GOT3 (cell line): ENCODE data around the gene TSPAN32.
"Not testable (repeated sequence)": the region's sequence is repeated elsewhere in the genome, so short reads cannot be mapped to it uniquely, and the experiment has no call there.

Experiments
- DNase-seq: peaks from one replicate; lab custom pipeline; 2025; ENCODE audit warnings: mixed read lengths; lab: John Stamatoyannopoulos, UW

Gene TSPAN32

GRCh38 chr11:2315395-2316168 lies 13.8 kb downstream of the TSPAN32 start:
- no peak for DNase-seq

DNA sequence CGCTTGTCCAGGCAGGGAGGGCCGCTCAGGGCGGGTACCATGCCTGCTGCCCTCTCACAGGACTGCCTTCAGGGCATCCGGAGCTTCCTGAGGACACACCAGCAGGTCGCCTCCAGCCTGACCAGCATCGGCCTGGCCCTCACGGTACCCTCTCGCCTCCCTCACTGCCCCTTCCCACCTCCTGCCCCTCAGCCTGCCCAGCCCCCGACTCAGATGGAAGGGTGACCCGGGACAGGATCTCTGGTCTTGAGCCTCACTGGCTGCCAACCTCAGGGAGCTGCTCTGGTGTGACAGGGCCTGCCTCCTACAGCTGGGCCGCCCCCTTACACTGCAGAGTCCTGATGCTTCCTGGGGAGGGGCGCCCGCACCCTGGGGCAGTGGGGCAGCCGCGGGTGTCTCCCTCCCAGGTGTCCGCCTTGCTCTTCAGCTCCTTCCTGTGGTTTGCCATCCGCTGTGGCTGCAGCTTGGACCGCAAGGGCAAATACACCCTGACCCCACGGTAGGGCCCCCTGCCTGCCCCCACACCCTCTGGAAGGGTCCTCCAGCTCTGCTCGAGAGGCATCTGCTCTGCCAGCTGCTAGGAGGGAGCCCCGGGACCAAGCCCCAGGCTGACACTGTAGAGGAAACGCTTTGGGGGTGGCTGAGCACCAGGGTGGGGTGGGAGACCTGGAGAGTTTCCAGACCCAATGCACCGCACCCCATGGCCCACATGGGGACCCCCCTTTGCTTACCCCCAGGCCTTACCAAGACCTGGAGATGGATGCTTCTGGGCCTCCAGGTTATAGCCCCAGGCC lies 14.6 kb downstream of the TSPAN32 start:
- no peak for DNase-seq

GRCh38 chr11:2316963-2317244 lies 15.1 kb downstream of the TSPAN32 start:
- no peak for DNase-seq

DNA sequence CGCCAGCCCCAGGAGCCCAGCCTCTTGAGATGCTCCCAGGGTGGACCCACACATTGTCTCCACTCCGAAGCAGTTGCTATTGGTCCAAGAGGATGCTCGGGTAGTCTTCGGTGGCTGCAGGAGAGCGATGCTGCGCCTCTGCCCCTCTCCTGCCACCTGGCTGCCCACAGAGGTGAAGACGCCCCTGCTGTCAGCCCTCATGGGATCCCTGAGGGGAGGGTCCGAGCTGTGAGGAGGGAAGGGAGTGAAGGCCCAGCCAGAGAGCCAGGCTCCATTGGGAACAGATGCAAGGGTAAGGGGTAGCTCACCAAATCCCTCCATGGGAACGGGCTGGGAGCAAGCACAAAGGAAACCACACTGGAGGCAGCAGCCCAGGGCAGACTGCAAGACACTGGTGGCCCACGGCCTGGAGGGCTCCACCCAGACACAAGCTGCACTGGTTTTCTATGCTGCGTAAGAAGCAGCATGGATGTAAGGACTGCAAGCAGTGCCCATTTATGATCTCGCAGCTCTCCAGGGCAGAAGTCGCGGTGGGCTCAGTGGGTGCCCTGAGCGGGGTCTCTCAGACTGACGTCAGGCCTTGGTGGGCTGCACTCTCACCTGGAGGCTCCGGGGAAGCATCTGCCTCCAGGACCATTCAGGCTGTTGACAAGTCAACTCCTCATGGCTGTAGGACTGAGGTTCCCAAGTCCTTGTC lies 15.7 kb downstream of the TSPAN32 start:
- no peak for DNase-seq

- no peak for DNase-seq
Measured at GRCh38 chr11:2318123-2318522, 16.3 kb downstream of the TSPAN32 start.

GRCh38 chr11:2318707-2319106 lies 16.9 kb downstream of the TSPAN32 start:
- no peak for DNase-seq

- no peak for DNase-seq
Measured at GRCh38 chr11:2319791-2320472, 18.1 kb downstream of the TSPAN32 start.

DNA sequence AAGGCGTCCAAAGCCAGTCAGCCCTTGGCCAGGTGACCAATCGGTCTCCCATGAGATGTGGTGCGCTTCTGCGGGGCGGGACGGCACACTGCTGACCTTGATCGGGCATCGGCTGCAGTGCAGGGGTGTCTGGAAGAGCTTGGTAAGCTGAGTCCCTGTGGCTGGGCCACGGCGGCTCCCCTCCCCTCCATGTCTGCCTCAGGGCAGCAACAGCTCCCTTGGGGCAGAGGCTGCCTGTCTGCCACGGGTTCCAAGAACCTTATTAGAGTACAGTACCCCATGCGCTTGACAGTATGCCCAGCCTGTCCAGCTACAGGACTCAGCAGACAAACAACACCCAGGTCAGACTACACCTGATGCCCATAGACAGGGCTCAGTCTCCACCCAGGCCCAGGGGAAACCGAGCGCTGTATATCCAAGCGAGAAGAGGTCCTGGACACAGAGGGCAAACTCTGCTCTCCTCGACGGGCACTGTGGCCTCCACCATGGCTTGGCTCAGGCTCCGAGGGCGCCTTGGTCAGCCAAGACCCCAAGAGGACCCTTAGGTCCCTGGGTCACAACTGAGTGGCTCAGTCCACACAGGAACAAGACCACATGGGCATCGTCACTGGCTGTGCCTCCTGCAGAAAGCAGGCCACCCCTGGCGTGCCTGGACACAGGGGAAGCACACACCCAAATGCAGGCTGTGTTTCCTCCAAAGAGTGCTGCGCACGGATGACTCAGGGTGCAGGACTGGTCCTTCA lies 18.9 kb downstream of the TSPAN32 start:
- no peak for DNase-seq

DNA sequence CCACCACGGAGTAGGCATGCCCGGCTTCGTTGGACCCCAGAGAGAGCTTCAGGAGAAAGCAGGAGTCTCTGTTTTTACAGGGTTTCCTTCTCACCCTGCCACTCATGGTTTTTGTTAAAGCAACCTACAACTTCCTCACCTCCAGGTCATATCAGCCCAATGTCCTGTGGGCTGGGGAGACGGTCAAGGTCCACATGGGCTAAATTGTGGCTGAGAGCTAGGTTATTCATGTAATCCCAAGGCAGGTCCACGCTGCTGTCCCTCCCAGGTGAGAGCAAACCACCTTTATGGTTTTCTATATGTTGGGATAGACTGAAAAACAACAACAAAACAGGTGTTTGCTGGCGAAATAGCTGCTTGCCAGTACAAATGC lies 19.5 kb downstream of the TSPAN32 start:
- DNase-seq, result no peak

GRCh38 chr11:2325123-2325522 lies 23.3 kb downstream of the TSPAN32 start:
- no peak for DNase-seq

DNA sequence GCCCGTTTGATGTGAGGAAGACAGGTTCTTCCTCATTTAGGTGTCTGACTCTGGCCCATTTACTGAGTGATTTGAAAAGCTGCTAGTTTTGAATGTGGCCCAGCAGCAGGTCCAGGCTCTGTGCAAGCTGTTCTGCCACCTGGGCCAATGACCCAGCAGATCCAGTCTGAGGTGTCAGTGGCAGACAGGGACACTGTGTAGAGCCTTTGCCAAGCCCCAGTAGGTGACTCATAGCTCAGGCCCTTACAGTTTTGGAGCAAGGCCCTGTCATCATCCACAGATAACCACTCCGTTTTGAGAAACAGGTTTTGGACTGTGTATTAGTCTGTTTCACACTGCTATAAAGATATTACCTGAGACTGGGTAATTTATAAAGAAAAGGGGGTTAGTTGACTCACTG lies 23.9 kb downstream of the TSPAN32 start:
- no peak for DNase-seq

DNA sequence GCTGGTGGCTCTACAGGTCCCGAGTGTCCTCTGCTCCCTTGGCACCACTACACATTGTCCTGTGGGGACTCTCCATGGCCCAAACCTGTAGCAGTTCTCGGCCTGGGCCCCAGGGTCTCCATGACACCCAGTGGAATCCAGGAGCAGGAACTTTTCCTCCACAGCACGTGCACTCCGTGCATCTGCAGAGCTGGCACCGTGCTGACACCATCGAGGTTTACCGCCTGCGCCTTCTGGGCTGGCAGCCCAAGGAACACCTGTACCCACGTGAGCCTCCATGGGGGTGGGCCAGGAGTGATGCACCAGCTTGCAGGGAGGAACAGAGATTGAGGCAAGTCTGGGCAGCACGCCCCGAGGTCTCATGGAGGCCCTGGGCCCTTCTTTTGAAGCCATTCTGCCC lies 25.2 kb downstream of the TSPAN32 start:
- no peak for DNase-seq

DNA sequence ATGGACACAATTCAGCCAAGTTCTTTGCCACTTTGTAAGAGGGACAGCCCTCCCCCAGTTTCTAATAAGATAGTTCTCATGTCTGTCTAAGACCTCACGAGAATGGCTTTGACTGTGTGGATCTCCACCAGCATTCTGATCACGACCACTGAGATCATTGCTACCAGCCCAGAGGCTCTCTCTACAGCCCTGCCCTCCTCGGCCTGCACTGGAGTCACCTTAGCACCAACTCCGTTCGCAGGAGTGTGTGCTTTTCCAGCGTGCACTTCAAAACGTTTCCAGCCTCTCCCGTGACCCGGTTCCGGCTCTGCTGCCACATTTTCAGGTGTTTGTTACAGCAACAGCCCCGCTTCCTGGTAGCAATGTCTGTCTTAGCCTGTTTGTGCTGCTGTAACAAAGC lies 26.2 kb downstream of the TSPAN32 start:
- no peak for DNase-seq

DNA sequence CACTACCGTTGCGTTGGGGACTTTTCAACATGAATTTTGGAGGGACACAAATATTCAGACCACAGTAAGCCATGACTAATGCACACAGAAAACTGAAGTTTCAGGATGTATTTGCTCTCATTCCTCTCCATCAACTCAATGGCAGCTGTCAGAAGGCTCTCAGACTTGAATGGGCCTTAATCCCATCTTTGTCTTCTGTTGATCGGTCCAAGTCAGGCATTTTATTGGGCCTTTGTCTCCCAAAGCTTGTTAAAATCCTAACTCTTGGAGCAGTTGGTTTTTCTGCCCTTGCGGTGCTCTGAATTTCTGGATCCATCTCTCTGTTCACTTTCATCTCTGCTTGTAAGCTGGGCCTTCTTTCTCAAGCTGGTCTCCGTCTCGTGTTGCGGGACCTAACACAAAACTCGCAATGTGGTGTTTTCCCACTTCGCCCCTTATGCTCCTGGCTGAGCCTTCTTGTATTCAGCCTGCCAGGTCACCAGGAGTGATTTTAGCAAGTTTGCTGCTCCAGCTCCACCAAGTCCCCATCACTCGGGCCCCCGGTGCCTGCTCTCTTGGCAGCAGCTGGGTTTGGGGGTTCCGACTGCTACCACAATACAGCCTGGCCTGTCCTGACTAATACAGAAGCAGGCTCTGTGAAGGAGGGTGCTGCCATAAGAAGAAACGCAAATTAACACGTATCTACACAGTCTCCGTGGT lies 27.0 kb downstream of the TSPAN32 start:
- no peak for DNase-seq

GRCh38 chr11:2329551-2329950 lies 27.7 kb downstream of the TSPAN32 start:
- no peak for DNase-seq

GRCh38 chr11:2330696-2331095 lies 28.9 kb downstream of the TSPAN32 start:
- no peak for DNase-seq

- no peak for DNase-seq
Measured at GRCh38 chr11:2331404-2331803, 29.6 kb downstream of the TSPAN32 start.

- DNase-seq, result not testable (repeated sequence)
Measured at GRCh38 chr11:2332569-2332968, 30.8 kb downstream of the TSPAN32 start.

GRCh38 chr11:2333486-2334205 lies 31.8 kb downstream of the TSPAN32 start:
- not testable (repeated sequence) for DNase-seq

DNA sequence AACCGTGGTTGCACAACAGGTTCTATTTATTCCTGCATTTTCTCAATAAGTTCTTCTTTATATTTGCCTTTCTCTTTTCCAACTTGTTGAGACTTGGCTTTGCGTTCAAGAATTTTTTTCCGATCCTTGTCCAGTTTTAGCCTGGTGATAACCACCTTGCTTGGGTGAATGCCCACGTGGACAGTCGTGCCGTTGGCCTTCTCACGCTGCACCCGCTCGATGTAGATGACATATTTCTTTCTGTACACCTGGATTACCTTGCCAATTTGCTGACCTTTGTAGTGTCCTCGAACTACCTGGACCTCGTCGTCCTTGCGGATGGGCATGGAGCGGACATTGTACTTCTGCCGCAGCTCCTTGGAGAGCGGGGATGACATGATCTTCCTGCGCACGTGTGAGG lies 33.5 kb downstream of the TSPAN32 start:
- DNase-seq, result not testable (repeated sequence)
